HepG2 (cell line): ENCODE measurements around the gene SNAP29. TPM values are rescaled to one million over a fixed set of nuclear protein-coding genes. Genes with fewer than 3 reads are reported as not detected.

ENCODE experiments used
- DDIT3 ChIP-seq: sonication (generic); formaldehyde crosslinking; IDR thresholded peaks from 2 replicates; pipeline ENCODE4 v1.4.0; 2020; ENCODE audit warnings: mild to moderate bottlenecking, missing genetic modification reagents
- IKZF4 ChIP-seq: sonication (generic); formaldehyde crosslinking; IDR thresholded peaks from 2 replicates; pipeline ENCODE4 v1.5.1; 2020; ENCODE audit warnings: borderline replicate concordance, mild to moderate bottlenecking, low read depth, missing genetic modification reagents; ENCODE audit errors: not compliant biosample characterization
- NFIB ChIP-seq: sonication (generic); formaldehyde crosslinking; IDR thresholded peaks from 2 replicates; pipeline ENCODE4 v1.9.0; 2021; ENCODE audit warnings: missing genetic modification reagents, mild to moderate bottlenecking, borderline replicate concordance
- NFKB2 ChIP-seq: sonication (generic); formaldehyde crosslinking; IDR thresholded peaks from 2 replicates; pipeline ENCODE4 v1.4.0; 2020; ENCODE audit warnings: missing genetic modification reagents, borderline replicate concordance
- PAXIP1 ChIP-seq: sonication (generic); formaldehyde crosslinking; conservative IDR thresholded peaks from 2 replicates; pipeline ENCODE4 v1.4.0; 2020; ENCODE audit warnings: mild to moderate bottlenecking, missing genetic modification reagents, moderate library complexity
- SRSF9 ChIP-seq: fragments of 200-400 bp; formaldehyde crosslinking; IDR thresholded peaks from 2 replicates; pipeline ENCODE4 v1.6.1; 2018; ENCODE audit warnings: borderline replicate concordance, mild to moderate bottlenecking, low read depth, low read length; ENCODE audit not compliant: insufficient read depth, poor library complexity, severe bottlenecking
- ZNF484 ChIP-seq: sonication (generic); formaldehyde crosslinking; IDR thresholded peaks from 2 replicates; pipeline ENCODE4 v1.5.1; 2020; ENCODE audit warnings: mild to moderate bottlenecking, low read depth, missing genetic modification reagents, borderline replicate concordance
- ZNF567 ChIP-seq: sonication (generic); formaldehyde crosslinking; IDR thresholded peaks from 2 replicates; pipeline ENCODE4 v1.8.1; 2023; ENCODE audit warnings: mild to moderate bottlenecking, missing genetic modification reagents, borderline replicate concordance
- ZNF572 ChIP-seq: sonication (generic); formaldehyde crosslinking; IDR thresholded peaks from 2 replicates; pipeline ENCODE4 v1.5.1; 2020; ENCODE audit warnings: mild to moderate bottlenecking, missing genetic modification reagents
- ZNF619 ChIP-seq: sonication (generic); formaldehyde crosslinking; IDR thresholded peaks from 2 replicates; pipeline ENCODE4 v1.4.0; 2020; ENCODE audit warnings: mild to moderate bottlenecking, missing genetic modification reagents
- ZNF773 ChIP-seq: sonication (generic); formaldehyde crosslinking; IDR thresholded peaks from 2 replicates; pipeline ENCODE4 v1.4.0; 2020; ENCODE audit warnings: missing genetic modification reagents, borderline replicate concordance
- polyA plus RNA-seq, 8 experiments: library from polyadenylated mRNA; depleted of rRNA in 3 of 8; stranded (reverse) in 7 of 8; unstranded in 1 of 8; fragments of >200 nt; fragmentation: Illumina TruSeq in 4 of 8; extraction: Trizol in 4 of 8; gene quantifications; 2 replicates each; pipeline versions ENCODE4 v1.2.1 to v1.2.3, GENCODE V29; 2011 to 2016; ENCODE audit warnings: low read depth in 4 of 8, missing spikeins in 1 of 8, mixed read lengths in 1 of 8; ENCODE audit not compliant: insufficient read depth in 1 of 8
- total RNA-seq, 5 experiments: library from RNA; depleted of rRNA; stranded (reverse); fragments of >200 nt; fragmentation: Illumina TruSeq; extraction: Trizol; gene quantifications; 2 replicates each; pipeline ENCODE4 v1.2.3, GENCODE V29; 2016; ENCODE audit warnings: low read depth in 1 of 5
- TF ChIP-seq, protein P1 (sequence below): sonication (generic); formaldehyde crosslinking; IDR thresholded peaks from 2 replicates; pipeline ENCODE4 v1.5.1; 2020; ENCODE audit warnings: mild to moderate bottlenecking, missing genetic modification reagents, moderate library complexity
- TF ChIP-seq, protein P2 (sequence below): sonication (generic); formaldehyde crosslinking; IDR thresholded peaks from 2 replicates; pipeline ENCODE4 v1.8.0; 2023; ENCODE audit warnings: mild to moderate bottlenecking, missing genetic modification reagents
- TF ChIP-seq, protein P3 (sequence below): sonication (generic); formaldehyde crosslinking; IDR thresholded peaks from 2 replicates; pipeline ENCODE4 v1.9.0; 2021; ENCODE audit warnings: mild to moderate bottlenecking, missing genetic modification reagents

The SNAP29 gene
- total and polyA plus RNA-seq, 2 of the 13 experiments (the other 11 are each of a cell fraction or from before 2014, with no cell fraction given), result 12.3 to 30.7 TPM

GRCh38 chr22:20885557-20886323 lies 26.9 kb downstream of the SNAP29 start (continued):
- TF ChIP-seq, protein P1, sequence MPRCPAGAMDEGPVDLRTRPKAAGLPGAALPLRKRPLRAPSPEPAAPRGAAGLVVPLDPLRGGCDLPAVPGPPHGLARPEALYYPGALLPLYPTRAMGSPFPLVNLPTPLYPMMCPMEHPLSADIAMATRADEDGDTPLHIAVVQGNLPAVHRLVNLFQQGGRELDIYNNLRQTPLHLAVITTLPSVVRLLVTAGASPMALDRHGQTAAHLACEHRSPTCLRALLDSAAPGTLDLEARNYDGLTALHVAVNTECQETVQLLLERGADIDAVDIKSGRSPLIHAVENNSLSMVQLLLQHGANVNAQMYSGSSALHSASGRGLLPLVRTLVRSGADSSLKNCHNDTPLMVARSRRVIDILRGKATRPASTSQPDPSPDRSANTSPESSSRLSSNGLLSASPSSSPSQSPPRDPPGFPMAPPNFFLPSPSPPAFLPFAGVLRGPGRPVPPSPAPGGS, result no peak
- TF ChIP-seq ZNF773 (CRISPR knock-in tag) (no peak), ZNF567 (CRISPR knock-in tag) (peak; percentile 82; the same call in 1 of the 2 replicates), NFKB2 (CRISPR knock-in tag) (peak; percentile 59; the same call in 1 of the 2 replicates), SRSF9 (no peak), PAXIP1 (CRISPR knock-in tag) (peak; percentile 59; the same call in 1 of the 2 replicates), ZNF572 (no peak), IKZF4 (CRISPR knock-in tag) (peak; percentile 41), ZNF484 (CRISPR knock-in tag) (no peak), ZNF619 (peak; percentile 93; the same call in 1 of the 2 replicates), NFIB (no peak), DDIT3 (CRISPR knock-in tag) (no peak)
- TF ChIP-seq, protein P2, sequence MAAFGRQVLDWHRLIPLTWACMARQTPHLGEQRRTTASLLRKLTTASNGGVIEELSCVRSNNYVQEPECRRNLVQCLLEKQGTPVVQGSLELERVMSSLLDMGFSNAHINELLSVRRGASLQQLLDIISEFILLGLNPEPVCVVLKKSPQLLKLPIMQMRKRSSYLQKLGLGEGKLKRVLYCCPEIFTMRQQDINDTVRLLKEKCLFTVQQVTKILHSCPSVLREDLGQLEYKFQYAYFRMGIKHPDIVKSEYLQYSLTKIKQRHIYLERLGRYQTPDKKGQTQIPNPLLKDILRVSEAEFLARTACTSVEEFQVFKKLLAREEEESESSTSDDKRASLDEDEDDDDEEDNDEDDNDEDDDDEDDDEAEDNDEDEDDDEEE (CRISPR knock-in tag), result peak; percentile 62; the same call in 1 of the 2 replicates
- TF ChIP-seq, protein P3, sequence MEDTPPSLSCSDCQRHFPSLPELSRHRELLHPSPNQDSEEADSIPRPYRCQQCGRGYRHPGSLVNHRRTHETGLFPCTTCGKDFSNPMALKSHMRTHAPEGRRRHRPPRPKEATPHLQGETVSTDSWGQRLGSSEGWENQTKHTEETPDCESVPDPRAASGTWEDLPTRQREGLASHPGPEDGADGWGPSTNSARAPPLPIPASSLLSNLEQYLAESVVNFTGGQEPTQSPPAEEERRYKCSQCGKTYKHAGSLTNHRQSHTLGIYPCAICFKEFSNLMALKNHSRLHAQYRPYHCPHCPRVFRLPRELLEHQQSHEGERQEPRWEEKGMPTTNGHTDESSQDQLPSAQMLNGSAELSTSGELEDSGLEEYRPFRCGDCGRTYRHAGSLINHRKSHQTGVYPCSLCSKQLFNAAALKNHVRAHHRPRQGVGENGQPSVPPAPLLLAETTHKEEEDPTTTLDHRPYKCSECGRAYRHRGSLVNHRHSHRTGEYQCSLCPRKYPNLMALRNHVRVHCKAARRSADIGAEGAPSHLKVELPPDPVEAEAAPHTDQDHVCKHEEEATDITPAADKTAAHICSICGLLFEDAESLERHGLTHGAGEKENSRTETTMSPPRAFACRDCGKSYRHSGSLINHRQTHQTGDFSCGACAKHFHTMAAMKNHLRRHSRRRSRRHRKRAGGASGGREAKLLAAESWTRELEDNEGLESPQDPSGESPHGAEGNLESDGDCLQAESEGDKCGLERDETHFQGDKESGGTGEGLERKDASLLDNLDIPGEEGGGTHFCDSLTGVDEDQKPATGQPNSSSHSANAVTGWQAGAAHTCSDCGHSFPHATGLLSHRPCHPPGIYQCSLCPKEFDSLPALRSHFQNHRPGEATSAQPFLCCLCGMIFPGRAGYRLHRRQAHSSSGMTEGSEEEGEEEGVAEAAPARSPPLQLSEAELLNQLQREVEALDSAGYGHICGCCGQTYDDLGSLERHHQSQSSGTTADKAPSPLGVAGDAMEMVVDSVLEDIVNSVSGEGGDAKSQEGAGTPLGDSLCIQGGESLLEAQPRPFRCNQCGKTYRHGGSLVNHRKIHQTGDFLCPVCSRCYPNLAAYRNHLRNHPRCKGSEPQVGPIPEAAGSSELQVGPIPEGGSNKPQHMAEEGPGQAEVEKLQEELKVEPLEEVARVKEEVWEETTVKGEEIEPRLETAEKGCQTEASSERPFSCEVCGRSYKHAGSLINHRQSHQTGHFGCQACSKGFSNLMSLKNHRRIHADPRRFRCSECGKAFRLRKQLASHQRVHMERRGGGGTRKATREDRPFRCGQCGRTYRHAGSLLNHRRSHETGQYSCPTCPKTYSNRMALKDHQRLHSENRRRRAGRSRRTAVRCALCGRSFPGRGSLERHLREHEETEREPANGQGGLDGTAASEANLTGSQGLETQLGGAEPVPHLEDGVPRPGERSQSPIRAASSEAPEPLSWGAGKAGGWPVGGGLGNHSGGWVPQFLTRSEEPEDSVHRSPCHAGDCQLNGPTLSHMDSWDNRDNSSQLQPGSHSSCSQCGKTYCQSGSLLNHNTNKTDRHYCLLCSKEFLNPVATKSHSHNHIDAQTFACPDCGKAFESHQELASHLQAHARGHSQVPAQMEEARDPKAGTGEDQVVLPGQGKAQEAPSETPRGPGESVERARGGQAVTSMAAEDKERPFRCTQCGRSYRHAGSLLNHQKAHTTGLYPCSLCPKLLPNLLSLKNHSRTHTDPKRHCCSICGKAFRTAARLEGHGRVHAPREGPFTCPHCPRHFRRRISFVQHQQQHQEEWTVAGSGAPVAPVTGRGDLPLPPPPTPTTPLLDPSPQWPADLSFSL, result no peak
